Calu3 (cell line): ENCODE results near the gene FMN2. TPM values are rescaled to one million over a fixed set of nuclear protein-coding genes. Genes with fewer than 3 reads are reported as not detected.

Source experiments
- BruUV-seq: library from RNA; stranded (reverse); fragments of 400-500 nt; replicated peaks from 2 replicates; lab custom pipeline; 2021; lab: Mats Ljungman, UMichigan
- CTCF ChIA-PET: fragments of 300-600 bp; sonication (Branson Sonifier 250); formaldehyde crosslinking; loops from one replicate; lab custom pipeline; 2022; ENCODE audit warnings: antibody characterized with exemption; lab: Charles Lee
- DNase-seq: peaks from one replicate; pipeline ENCODE4 v3.0.0; 2022
- H3K27ac Mint-ChIP-seq: one replicate; pipeline ENCODE4 v1.8.0; 2022; ENCODE audit warnings: mixed read lengths; ENCODE audit not compliant: unreplicated experiment
- H3K27me3 Mint-ChIP-seq: one replicate; pipeline ENCODE4 v1.8.0; 2022; ENCODE audit warnings: mixed read lengths; ENCODE audit not compliant: unreplicated experiment
- H3K36me3 Mint-ChIP-seq: one replicate; pipeline ENCODE4 v1.8.0; 2022; ENCODE audit warnings: mild to moderate bottlenecking, moderate library complexity, mixed read lengths; ENCODE audit not compliant: insufficient read depth, unreplicated experiment
- H3K4me1 Mint-ChIP-seq: one replicate; pipeline ENCODE4 v1.8.0; 2022; ENCODE audit warnings: mild to moderate bottlenecking, low read depth, mixed read lengths; ENCODE audit not compliant: unreplicated experiment
- H3K4me3 Mint-ChIP-seq: one replicate; pipeline ENCODE4 v1.8.0; 2022; ENCODE audit warnings: mild to moderate bottlenecking, low read depth, moderate library complexity, mixed read lengths; ENCODE audit not compliant: unreplicated experiment
- H3K9me3 Mint-ChIP-seq: one replicate; pipeline ENCODE4 v1.8.0; 2022; ENCODE audit warnings: low read depth, mixed read lengths; ENCODE audit not compliant: unreplicated experiment
- CTCF ChIP-seq: fragments of 200-600 bp; IDR thresholded peaks from one replicate; pipeline ENCODE4 v1.8.0; 2022; ENCODE audit warnings: antibody characterized with exemption; ENCODE audit not compliant: unreplicated experiment
- intact Hi-C: fragments of 100-400 bp; cut with micrococcal nuclease; formaldehyde crosslinking; loops from one replicate; pipeline ENCODE4 v1.10.0; 2022; ENCODE audit not compliant: unreplicated experiment
- total RNA-seq: library from RNA; stranded (reverse); gene quantifications from 2 replicates; pipeline ENCODE4 v1.2.3, GENCODE V29; 2022

The FMN2 gene
- total RNA-seq, 1 experiment from 2014 or later, result 0.12 TPM

- no peak for TF ChIP-seq CTCF
- Mint-ChIP-seq H3K27ac (no peak overlapping the region), H3K4me1 (no peaks in the 10 kb centered on the region), H3K4me3 (no peak overlapping the region), H3K27me3 (no peaks in the 10 kb centered on the region), H3K9me3 (no peaks in the 10 kb centered on the region), H3K36me3 (no peaks in the 10 kb centered on the region)
- BruUV-seq, result no TSS peak
- intact Hi-C loops, result no loop called here
- CTCF ChIA-PET, result no interaction called here
- no peak for DNase-seq
Observed at GRCh38 chr1:240114222-240114621, 22.5 kb downstream of the FMN2 start.

- Mint-ChIP-seq H3K9me3 (no peaks in the 10 kb centered on the region), H3K4me3 (no peak overlapping the region), H3K4me1 (no peaks in the 10 kb centered on the region), H3K36me3 (no peaks in the 10 kb centered on the region), H3K27ac (no peak overlapping the region), H3K27me3 (no peaks in the 10 kb centered on the region)
- intact Hi-C loops, result no loop called here
- no peak for DNase-seq
- TF ChIP-seq CTCF, result no peak
- CTCF ChIA-PET, result no interaction called here
- no TSS peak for BruUV-seq
Observed at GRCh38 chr1:240115831-240116230, 24.1 kb downstream of the FMN2 start.

- H3K4me1 Mint-ChIP-seq, result no peaks in the 10 kb centered on the region
- no peak for TF ChIP-seq CTCF
- CTCF ChIA-PET, result no interaction called here
- H3K27ac Mint-ChIP-seq, result no peak overlapping the region
- intact Hi-C loops, result no loop called here
- no peak overlapping the region for H3K4me3 Mint-ChIP-seq
- no peaks in the 10 kb centered on the region for H3K27me3 Mint-ChIP-seq
- no peaks in the 10 kb centered on the region for H3K36me3 Mint-ChIP-seq
- no peak for DNase-seq
- H3K9me3 Mint-ChIP-seq, result no peaks in the 10 kb centered on the region
- no TSS peak for BruUV-seq
Observed at GRCh38 chr1:240116831-240117769, 25.4 kb downstream of the FMN2 start.

GRCh38 chr1:240117930-240118329, 26.2 kb downstream of the FMN2 start:
- Mint-ChIP-seq H3K9me3 (no peaks in the 10 kb centered on the region), H3K27me3 (no peaks in the 10 kb centered on the region), H3K4me1 (no peaks in the 10 kb centered on the region), H3K27ac (no peak overlapping the region), H3K36me3 (no peaks in the 10 kb centered on the region), H3K4me3 (no peak overlapping the region)
- CTCF ChIA-PET, result no interaction called here
- no peak for DNase-seq
- TF ChIP-seq CTCF, result no peak
- intact Hi-C loops, result no loop called here
- BruUV-seq, result no TSS peak
